HepG2 (cell line): ENCODE data around the gene CTNND1. TPM values are rescaled to one million over a fixed set of nuclear protein-coding genes. Genes with fewer than 3 reads are reported as not detected.

Source experiments
- DRAP1 ChIP-seq: IDR thresholded peaks from 2 replicates; pipeline ENCODE4 v1.6.1; 2016; ENCODE audit warnings: missing genetic modification reagents, missing compliant biosample characterization
- FOXP4 ChIP-seq: sonication (generic); formaldehyde crosslinking; IDR thresholded peaks from 2 replicates; pipeline ENCODE4 v1.4.0; 2020; ENCODE audit warnings: missing genetic modification reagents
- MAFF ChIP-seq: IDR thresholded peaks from 2 replicates; pipeline ENCODE4 v1.6.1; 2011; ENCODE audit warnings: low read depth, low read length, improper control_type of control experiment
- NCOA5 ChIP-seq: sonication (generic); formaldehyde crosslinking; IDR thresholded peaks from 2 replicates; pipeline ENCODE4 v1.4.0; 2020; ENCODE audit warnings: missing genetic modification reagents
- TFAP4 ChIP-seq: sonication (generic); IDR thresholded peaks from 2 replicates; pipeline ENCODE4 v1.6.1; 2016; ENCODE audit warnings: low read depth, borderline replicate concordance
- THAP7 ChIP-seq: sonication (generic); formaldehyde crosslinking; IDR thresholded peaks from 2 replicates; pipeline ENCODE4 v1.8.1; 2023; ENCODE audit warnings: mild to moderate bottlenecking, missing genetic modification reagents
- ZBTB49 ChIP-seq: sonication (generic); formaldehyde crosslinking; IDR thresholded peaks from 2 replicates; pipeline ENCODE4 v1.4.0; 2020; ENCODE audit warnings: missing genetic modification reagents, borderline replicate concordance
- ZHX2 ChIP-seq, 2 experiments: sonication (generic) in 1 of 2; formaldehyde crosslinking in 1 of 2; IDR thresholded peaks; 2 replicates each; pipeline versions ENCODE4 v1.6.1 to v1.9.0; 2014 to 2022; ENCODE audit warnings: antibody characterized with exemption in 1 of 2, borderline replicate concordance in 1 of 2, inconsistent platforms in 1 of 2, low read depth in 1 of 2, missing genetic modification reagents in 1 of 2
- ZNF101 ChIP-seq: sonication (generic); formaldehyde crosslinking; IDR thresholded peaks from 2 replicates; pipeline ENCODE4 v1.4.0; 2020; ENCODE audit warnings: mild to moderate bottlenecking, low read depth, missing genetic modification reagents, borderline replicate concordance
- ZNF3 ChIP-seq: IDR thresholded peaks from 2 replicates; pipeline ENCODE4 v1.7.0; 2017; ENCODE audit warnings: inconsistent platforms
- ZNF337 ChIP-seq: sonication (generic); formaldehyde crosslinking; IDR thresholded peaks from 2 replicates; pipeline ENCODE4 v1.5.1; 2020; ENCODE audit warnings: missing genetic modification reagents, low read depth, mild to moderate bottlenecking, borderline replicate concordance
- ZNF44 ChIP-seq: sonication (generic); formaldehyde crosslinking; IDR thresholded peaks from 2 replicates; pipeline ENCODE4 v1.5.1; 2020; ENCODE audit warnings: mild to moderate bottlenecking, missing genetic modification reagents
- ZNF564 ChIP-seq: sonication (generic); formaldehyde crosslinking; IDR thresholded peaks from 2 replicates; pipeline ENCODE4 v1.8.1; 2023; ENCODE audit warnings: mild to moderate bottlenecking, missing genetic modification reagents
- ZNF776 ChIP-seq: sonication (generic); formaldehyde crosslinking; IDR thresholded peaks from 2 replicates; pipeline ENCODE4 v1.4.0; 2020; ENCODE audit warnings: mild to moderate bottlenecking, missing genetic modification reagents
- polyA plus RNA-seq, 8 experiments: library from polyadenylated mRNA; depleted of rRNA in 3 of 8; stranded (reverse) in 7 of 8; unstranded in 1 of 8; fragments of >200 nt; fragmentation: Illumina TruSeq in 4 of 8; extraction: Trizol in 4 of 8; gene quantifications; 2 replicates each; pipeline versions ENCODE4 v1.2.1 to v1.2.3, GENCODE V29; 2011 to 2016; ENCODE audit warnings: low read depth in 4 of 8, missing spikeins in 1 of 8, mixed read lengths in 1 of 8; ENCODE audit not compliant: insufficient read depth in 1 of 8
- total RNA-seq, 5 experiments: library from RNA; depleted of rRNA; stranded (reverse); fragments of >200 nt; fragmentation: Illumina TruSeq; extraction: Trizol; gene quantifications; 2 replicates each; pipeline ENCODE4 v1.2.3, GENCODE V29; 2016; ENCODE audit warnings: low read depth in 1 of 5

CTNND1 gene
- total and polyA plus RNA-seq, 2 of the 13 experiments (the other 11 are each of a cell fraction or from before 2014, with no cell fraction given) = 117 to 128 TPM

GRCh38 chr11:57778318-57779037 is 16.9 kb downstream of the CTNND1 start (continued):
- TF ChIP-seq FOXP4 = peak; percentile 95
- TF ChIP-seq ZNF564 = no peak
- no peak for TF ChIP-seq ZNF776 (CRISPR knock-in tag)
- no peak for TF ChIP-seq ZNF44 (CRISPR knock-in tag)
- no peak for TF ChIP-seq NCOA5 (CRISPR knock-in tag)
- TF ChIP-seq THAP7 (CRISPR knock-in tag) = no peak
- TF ChIP-seq ZNF101 (CRISPR knock-in tag) = no peak
- TF ChIP-seq ZNF3 = no peak
- TF ChIP-seq ZBTB49 (CRISPR knock-in tag) = no peak
- no peak for TF ChIP-seq ZHX2 (IDR thresholded peaks at IDR 0.05; ENCODE audit: low read depth)
- TF ChIP-seq ZHX2 (CRISPR knock-in tag; IDR thresholded peaks at IDR 0.05; ENCODE audit: borderline replicate concordance) = no peak
- peak; percentile 73; the same call in 1 of the 2 replicates for TF ChIP-seq DRAP1 (CRISPR knock-in tag)
- no peak for TF ChIP-seq ZNF337
- peak; percentile 54 for TF ChIP-seq MAFF
- TF ChIP-seq TFAP4 = peak; percentile 61; the same call in 1 of the 2 replicates
